Mesenchymal stem cell (in vitro differentiated cells and primary cell): Measurements from ENCODE around the gene NHERF1.

ENCODE experiments used
- DNase-seq: peaks from one replicate; pipeline ENCODE4 v3.0.0-alpha.2; 2013
- H2AFZ ChIP-seq: one replicate; pipeline ENCODE4 v1.6.1; 2013; ENCODE audit warnings: low read depth, mild to moderate bottlenecking, control low read depth, inconsistent platforms, low read length, moderate library complexity
- H2AK5ac ChIP-seq: 2 replicates; pipeline ENCODE4 v1.6.1; 2013; ENCODE audit warnings: low read length, moderate library complexity, mild to moderate bottlenecking, inconsistent platforms; ENCODE audit not compliant: severe bottlenecking
- H2BK120ac ChIP-seq: one replicate; pipeline ENCODE4 v1.6.1; 2013; ENCODE audit warnings: low read depth, mild to moderate bottlenecking, inconsistent platforms, low read length, moderate library complexity
- H2BK12ac ChIP-seq, 2 experiments: one replicate each; pipeline ENCODE4 v1.6.1; 2013; ENCODE audit warnings: inconsistent platforms in 2 of 2, low read length in 2 of 2, mild to moderate bottlenecking in 2 of 2, moderate library complexity in 2 of 2, control low read depth in 1 of 2
- H2BK15ac ChIP-seq: one replicate; pipeline ENCODE4 v1.6.1; 2013; ENCODE audit warnings: mild to moderate bottlenecking, low read depth, inconsistent platforms; ENCODE audit not compliant: poor library complexity, severe bottlenecking
- H2BK5ac ChIP-seq: 2 replicates; pipeline ENCODE4 v1.6.1; 2013; ENCODE audit warnings: low read depth, mild to moderate bottlenecking, low read length, control low read depth, inconsistent platforms; ENCODE audit not compliant: poor library complexity, severe bottlenecking
- H3K14ac ChIP-seq, 2 experiments: one replicate each; pipeline ENCODE4 v1.6.1; 2013; ENCODE audit warnings: inconsistent platforms in 2 of 2, low read length in 2 of 2, control low read depth in 1 of 2, mild to moderate bottlenecking in 1 of 2, moderate library complexity in 1 of 2
- H3K18ac ChIP-seq, 2 experiments: one replicate each; pipeline ENCODE4 v1.6.1; 2013; ENCODE audit warnings: inconsistent platforms in 2 of 2, low read length in 2 of 2, control low read depth in 1 of 2, low read depth in 1 of 2, mild to moderate bottlenecking in 1 of 2
- H3K23ac ChIP-seq, 2 experiments: one replicate each; pipeline ENCODE4 v1.6.1; 2013; ENCODE audit warnings: inconsistent platforms in 2 of 2, low read length in 2 of 2, mild to moderate bottlenecking in 2 of 2, moderate library complexity in 2 of 2, control low read depth in 1 of 2
- H3K27ac ChIP-seq: 2 replicates; pipeline ENCODE4 v1.5.1; 2013; ENCODE audit warnings: mild to moderate bottlenecking, moderate library complexity, low read length, control low read depth, inconsistent platforms; ENCODE audit not compliant: poor library complexity, severe bottlenecking
- H3K27me3 ChIP-seq, 2 experiments: 2 replicates each; pipeline versions ENCODE4 v1.6.1 to v1.7.0; 2013; ENCODE audit warnings: low read length in 2 of 2, mild to moderate bottlenecking in 2 of 2, moderate library complexity in 2 of 2, control low read depth in 1 of 2, inconsistent platforms in 1 of 2; ENCODE audit not compliant: control insufficient read depth in 1 of 2, insufficient read depth in 1 of 2
- H3K36me3 ChIP-seq, 2 experiments: 2 replicates each; pipeline versions ENCODE4 v1.6.1 to v1.7.0; 2013; ENCODE audit warnings: low read length in 2 of 2, control low read depth in 1 of 2, inconsistent platforms in 1 of 2, low read depth in 1 of 2, mild to moderate bottlenecking in 1 of 2; ENCODE audit not compliant: insufficient read depth in 2 of 2, control insufficient read depth in 1 of 2
- H3K4ac ChIP-seq, 2 experiments: one replicate each; pipeline ENCODE4 v1.6.1; 2013; ENCODE audit warnings: inconsistent platforms in 2 of 2, low read length in 2 of 2, mild to moderate bottlenecking in 2 of 2, moderate library complexity in 2 of 2, control low read depth in 1 of 2, low read depth in 1 of 2
- H3K4me1 ChIP-seq: 2 replicates; pipeline ENCODE4 v1.6.1; 2013; ENCODE audit warnings: low read depth, low read length, control low read depth; ENCODE audit not compliant: control insufficient read depth, insufficient read depth
- H3K4me2 ChIP-seq: 2 replicates; pipeline ENCODE4 v1.6.1; 2013; ENCODE audit warnings: low read length, mild to moderate bottlenecking, inconsistent platforms; ENCODE audit not compliant: poor library complexity, severe bottlenecking
- H3K4me3 ChIP-seq, 2 experiments: 2 replicates each; pipeline versions ENCODE4 v1.5.1 to v1.7.0; 2013; ENCODE audit warnings: low read length in 2 of 2, mild to moderate bottlenecking in 2 of 2, control low read depth in 1 of 2, low read depth in 1 of 2; ENCODE audit not compliant: insufficient read depth in 1 of 2
- H3K79me1 ChIP-seq: replicated peaks from 2 replicates; pipeline ENCODE4 v1.6.1; 2013; ENCODE audit warnings: mild to moderate bottlenecking, control low read depth, low read length, inconsistent platforms; ENCODE audit not compliant: poor library complexity, severe bottlenecking
- H3K9ac ChIP-seq: 2 replicates; pipeline ENCODE4 v1.7.0; 2013; ENCODE audit warnings: mild to moderate bottlenecking, low read length, moderate library complexity
- H3K9me3 ChIP-seq: 2 replicates; pipeline ENCODE4 v1.7.0; 2013; ENCODE audit warnings: mild to moderate bottlenecking, low read length; ENCODE audit not compliant: control insufficient read depth
- H4K8ac ChIP-seq: one replicate; pipeline ENCODE4 v1.6.1; 2013; ENCODE audit warnings: inconsistent platforms, mild to moderate bottlenecking, low read length, moderate library complexity
- H4K91ac ChIP-seq: one replicate; pipeline ENCODE4 v1.6.1; 2013; ENCODE audit warnings: mild to moderate bottlenecking, low read length, inconsistent platforms
- WGBS: methylation state at CpG from one replicate; pipeline ENCODE4 v1.1.7; 2013; ENCODE audit warnings: mixed read lengths; 5-methylcytosine and 5-hydroxymethylcytosine counted together

The NHERF1 gene

DNA sequence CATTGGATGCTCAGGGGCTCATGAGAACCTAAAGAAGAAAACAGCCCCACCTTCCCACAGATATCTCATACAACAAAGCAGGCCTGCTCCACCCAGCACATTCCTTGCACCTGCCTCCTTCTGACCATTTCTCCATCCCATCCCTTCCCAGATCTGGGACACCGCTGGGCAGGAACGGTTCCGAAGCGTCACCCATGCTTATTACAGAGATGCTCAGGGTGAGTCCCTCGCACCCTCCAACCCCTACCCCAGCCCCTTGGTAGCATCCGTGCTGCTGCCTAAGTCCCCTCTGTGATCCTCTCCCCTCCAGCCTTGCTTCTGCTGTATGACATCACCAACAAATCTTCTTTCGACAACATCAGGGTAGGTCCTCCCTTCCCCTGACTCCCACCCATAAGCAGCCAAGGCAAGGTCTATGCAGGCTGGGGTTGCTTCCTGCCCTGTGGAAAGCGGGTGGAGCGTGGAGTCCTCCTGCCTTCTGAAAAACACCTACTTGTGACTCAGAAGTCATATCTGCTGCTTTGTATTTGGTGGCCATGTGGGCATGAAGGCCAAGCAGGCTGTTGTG lies 5.4 kb upstream of the NHERF1 start:
- peaks cover 14 to 57% of the 10 kb centered on the region in 2 experiments for H3K27me3 ChIP-seq
- H3K4me2 ChIP-seq, result no peak overlapping the region
- no peak overlapping the region for H3K23ac ChIP-seq
- H3K79me1 ChIP-seq, result no peaks in the 10 kb centered on the region
- H3K4me3 ChIP-seq, result no peak overlapping the region
- peak overlapping the region; percentile 77 for H4K91ac ChIP-seq
- H2BK5ac ChIP-seq, result no peak overlapping the region
- H4K8ac ChIP-seq, result no peak overlapping the region
- peak overlapping the region; percentile 12 to 85 for H2BK12ac ChIP-seq
- DNase-seq, result no peak
- H3K14ac ChIP-seq, result peak overlapping the region in 1 of 2 experiments; percentile 0
- no peak overlapping the region for H2AFZ ChIP-seq
- no peak overlapping the region for H2AK5ac ChIP-seq
- no peaks in the 10 kb centered on the region for H3K9me3 ChIP-seq
- H2BK15ac ChIP-seq, result peak overlapping the region; percentile 60
- WGBS, result 97% methylated on average over 8 of the region's 9 CpGs
- H3K27ac ChIP-seq, result no peak overlapping the region
- H3K18ac ChIP-seq, result peak overlapping the region in 1 of 2 experiments; percentile 67
- H3K36me3 ChIP-seq, result no peaks in the 10 kb centered on the region
- H2BK120ac ChIP-seq, result peak overlapping the region; percentile 27
- peak overlapping the region in 1 of 2 experiments; percentile 65 for H3K4ac ChIP-seq
- H3K9ac ChIP-seq, result no peak overlapping the region
- H3K4me1 ChIP-seq, result peaks cover 32% of the 10 kb centered on the region

DNA sequence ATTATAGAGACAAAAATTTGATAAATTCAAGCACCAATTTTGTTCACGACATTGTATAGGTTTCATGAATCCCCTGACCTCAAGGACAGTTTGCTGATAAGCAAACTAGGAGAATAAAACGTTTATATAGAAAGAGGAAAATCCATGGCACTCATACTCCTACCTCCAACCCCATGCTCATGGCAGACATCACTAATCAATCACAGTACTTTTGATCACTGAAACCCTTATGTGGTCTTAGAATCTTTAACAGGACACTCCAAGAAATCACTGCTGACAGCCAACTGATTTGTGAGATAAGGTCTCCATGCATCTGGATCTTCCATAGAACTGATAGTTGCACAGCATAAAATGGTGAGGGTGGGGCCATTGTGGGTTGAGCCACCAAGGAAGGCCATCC lies 4.7 kb upstream of the NHERF1 start:
- Histone ChIP-seq H2AK5ac (no peak overlapping the region), H3K23ac (no peak overlapping the region), H2BK15ac (no peak overlapping the region), H2AFZ (no peak overlapping the region), H3K27ac (no peak overlapping the region), H4K8ac (no peak overlapping the region), H3K18ac (no peak overlapping the region), H3K4ac (peak overlapping the region in 1 of 2 experiments; percentile 59), H3K79me1 (peaks cover 2% of the 10 kb centered on the region), H3K4me2 (no peak overlapping the region), H3K27me3 (peaks cover 7 to 50% of the 10 kb centered on the region in 2 experiments), H3K9ac (no peak overlapping the region), H3K4me3 (no peak overlapping the region), H3K14ac (no peak overlapping the region), H3K4me1 (peaks cover 28% of the 10 kb centered on the region), H3K36me3 (no peaks in the 10 kb centered on the region), H3K9me3 (no peaks in the 10 kb centered on the region), H2BK120ac (no peak overlapping the region), H2BK12ac (peak overlapping the region; percentile 45 to 85), H2BK5ac (no peak overlapping the region), H4K91ac (no peak overlapping the region)
- no peak for DNase-seq
- 86% methylated on average over 2 of the region's 2 CpGs for WGBS

DNA sequence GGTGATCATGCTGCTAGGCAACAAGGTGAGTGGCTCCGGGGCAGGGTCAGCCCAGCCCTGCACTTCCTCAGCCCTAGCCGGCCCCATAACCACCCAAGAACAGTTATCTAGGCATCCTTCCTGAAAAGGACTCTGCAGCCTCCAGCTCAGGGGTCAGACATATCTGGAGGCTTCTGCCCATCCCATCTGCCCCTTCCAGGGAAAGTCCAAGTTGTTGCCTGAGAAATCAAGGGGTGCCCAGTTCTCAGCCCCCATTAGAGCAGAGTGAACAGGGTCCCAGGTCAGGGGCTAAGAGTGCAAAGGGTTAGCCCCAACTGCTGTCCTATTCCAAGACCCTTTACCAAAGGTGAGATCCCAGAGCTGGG lies 4.1 kb upstream of the NHERF1 start:
- Histone ChIP-seq H3K4me3 (no peak overlapping the region), H2BK5ac (no peak overlapping the region), H3K4me1 (peaks cover 27% of the 10 kb centered on the region), H4K8ac (peak overlapping the region; percentile 62), H2AFZ (no peak overlapping the region), H3K14ac (peak overlapping the region in 1 of 2 experiments; percentile 75), H3K4me2 (no peak overlapping the region), H2BK15ac (no peak overlapping the region), H2BK12ac (peak overlapping the region; percentile 45 to 85), H3K4ac (peak overlapping the region; percentile 59 to 64), H3K27ac (no peak overlapping the region), H3K18ac (no peak overlapping the region), H3K9ac (no peak overlapping the region), H3K23ac (no peak overlapping the region), H2BK120ac (no peak overlapping the region), H4K91ac (peak overlapping the region; percentile 74), H3K79me1 (peaks cover 2% of the 10 kb centered on the region), H3K27me3 (peaks cover 1 to 45% of the 10 kb centered on the region in 2 experiments), H3K9me3 (no peaks in the 10 kb centered on the region), H2AK5ac (no peak overlapping the region), H3K36me3 (no peaks in the 10 kb centered on the region)
- 80% methylated on average over 2 of the region's 2 CpGs for WGBS
- DNase-seq, result no peak

DNA sequence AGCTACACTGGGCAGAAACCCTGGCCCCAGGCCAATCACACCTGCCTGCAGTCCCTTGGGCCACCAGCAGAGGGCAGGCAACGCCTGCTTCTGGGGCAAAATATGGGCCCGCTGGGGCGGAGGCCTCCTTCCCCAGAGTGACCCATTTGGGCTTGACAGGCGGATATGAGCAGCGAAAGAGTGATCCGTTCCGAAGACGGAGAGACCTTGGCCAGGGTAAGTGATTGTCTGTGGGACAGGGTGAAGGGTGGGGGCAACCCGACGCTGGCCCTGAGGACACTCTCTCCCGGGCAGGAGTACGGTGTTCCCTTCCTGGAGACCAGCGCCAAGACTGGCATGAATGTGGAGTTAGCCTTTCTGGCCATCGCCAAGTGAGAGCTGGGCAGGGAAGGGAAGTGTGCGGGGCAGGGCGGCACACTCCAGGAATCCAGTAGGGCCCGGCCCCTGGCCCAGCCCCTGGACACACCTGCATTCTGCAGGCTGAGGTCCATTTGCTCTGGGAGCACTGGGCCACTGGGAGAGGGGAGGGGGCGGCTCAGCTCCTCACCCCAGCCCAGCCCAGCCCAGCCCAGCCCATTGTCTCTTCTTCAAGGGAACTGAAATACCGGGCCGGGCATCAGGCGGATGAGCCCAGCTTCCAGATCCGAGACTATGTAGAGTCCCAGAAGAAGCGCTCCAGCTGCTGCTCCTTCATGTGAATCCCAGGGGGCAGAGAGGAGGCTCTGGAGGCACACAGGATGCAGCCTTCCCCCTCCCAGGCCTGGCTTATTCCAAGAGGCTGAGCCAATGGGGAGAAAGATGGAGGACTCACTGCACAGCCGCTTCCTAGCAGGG lies 3.5 kb upstream of the NHERF1 start:
- H3K4me1 ChIP-seq, result peaks cover 28% of the 10 kb centered on the region
- H3K14ac ChIP-seq, result no peak overlapping the region
- H2AFZ ChIP-seq, result no peak overlapping the region
- no peak overlapping the region for H3K4me3 ChIP-seq
- peak overlapping the region in 1 of 2 experiments; percentile 36 for H3K4ac ChIP-seq
- H3K27me3 ChIP-seq, result peaks cover 0 to 43% of the 10 kb centered on the region in 2 experiments
- H3K36me3 ChIP-seq, result no peaks in the 10 kb centered on the region
- H3K9me3 ChIP-seq, result no peaks in the 10 kb centered on the region
- H3K27ac ChIP-seq, result no peak overlapping the region
- peak overlapping the region; percentile 69 for H4K8ac ChIP-seq
- peak overlapping the region; percentile 76 for H2BK15ac ChIP-seq
- no peak overlapping the region for H2BK5ac ChIP-seq
- no peak overlapping the region for H3K9ac ChIP-seq
- no peak overlapping the region for H2AK5ac ChIP-seq
- peak; percentile 68 for DNase-seq
- peaks cover 2% of the 10 kb centered on the region for H3K79me1 ChIP-seq
- H2BK120ac ChIP-seq, result no peak overlapping the region
- WGBS, result 40% methylated on average over 21 of the region's 24 CpGs
- H4K91ac ChIP-seq, result peak overlapping the region; percentile 70
- peak overlapping the region in 1 of 2 experiments; percentile 73 for H3K18ac ChIP-seq
- peak overlapping the region; percentile 30 for H3K4me2 ChIP-seq
- no peak overlapping the region for H3K23ac ChIP-seq
- H2BK12ac ChIP-seq, result peak overlapping the region in 1 of 2 experiments; percentile 9
